Coronary artery (tissue), 2 donors: ENCODE data around the gene NUDT5.

Source experiments
- DNase-seq: peaks from one replicate; pipeline ENCODE4 v3.0.0-alpha.2; 2017; ENCODE audit warnings: low spot score
- H3K27ac ChIP-seq, 2 donors: fragments of 200-600 bp; sonication (generic); one replicate each; pipeline ENCODE4 v1.5.1; 2016 to 2019
- H3K4me3 ChIP-seq: fragments of 200-600 bp; sonication (generic); 2 replicates; pipeline ENCODE4 v1.5.1; 2016; ENCODE audit warnings: mild to moderate bottlenecking, moderate library complexity
- CTCF ChIP-seq: fragments of 200-600 bp; sonication (generic); IDR thresholded peaks from one replicate; pipeline ENCODE4 v1.5.1; 2019; ENCODE audit warnings: antibody characterized with exemption

The NUDT5 gene

GRCh38 chr10:12140038-12140437 lies 55.7 kb downstream of the NUDT5 start:
- no peak for TF ChIP-seq CTCF
- DNase-seq, result no peak
- Histone ChIP-seq H3K27ac (no peak overlapping the region), H3K4me3 (no peak overlapping the region)

DNA sequence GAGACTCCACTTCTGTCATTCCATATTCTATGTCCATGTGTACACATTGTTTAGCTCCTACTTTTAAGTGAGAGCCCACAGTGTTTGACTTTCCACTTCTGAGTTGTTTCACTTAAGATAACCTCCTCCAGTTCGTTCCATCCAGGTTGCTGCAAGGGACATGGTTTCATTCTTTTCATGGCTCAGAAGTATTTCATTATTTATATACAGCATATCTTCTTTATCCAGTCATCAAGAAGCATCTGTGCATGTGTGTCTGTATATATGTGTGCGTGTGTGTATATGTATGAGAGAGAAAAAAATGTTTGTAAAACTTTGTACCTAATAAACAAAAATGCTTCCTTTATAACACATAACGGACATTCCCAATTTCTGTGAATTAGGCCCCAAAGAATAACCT lies 60.1 kb downstream of the NUDT5 start:
- DNase-seq, result no peak

GRCh38 chr10:12130237-12130872 lies 65.3 kb downstream of the NUDT5 start:
- Histone ChIP-seq H3K4me3 (peak overlapping the region; percentile 92), H3K27ac (peak overlapping the region; percentile 87 to 94)
- DNase-seq, result no peak
- peak; percentile 18 for TF ChIP-seq CTCF

More for the DNA sequence above, 60.1 kb downstream of the NUDT5 start:
- Histone ChIP-seq H3K27ac (no peak overlapping the region), H3K4me3 (no peak overlapping the region)
- no peak for TF ChIP-seq CTCF

DNA sequence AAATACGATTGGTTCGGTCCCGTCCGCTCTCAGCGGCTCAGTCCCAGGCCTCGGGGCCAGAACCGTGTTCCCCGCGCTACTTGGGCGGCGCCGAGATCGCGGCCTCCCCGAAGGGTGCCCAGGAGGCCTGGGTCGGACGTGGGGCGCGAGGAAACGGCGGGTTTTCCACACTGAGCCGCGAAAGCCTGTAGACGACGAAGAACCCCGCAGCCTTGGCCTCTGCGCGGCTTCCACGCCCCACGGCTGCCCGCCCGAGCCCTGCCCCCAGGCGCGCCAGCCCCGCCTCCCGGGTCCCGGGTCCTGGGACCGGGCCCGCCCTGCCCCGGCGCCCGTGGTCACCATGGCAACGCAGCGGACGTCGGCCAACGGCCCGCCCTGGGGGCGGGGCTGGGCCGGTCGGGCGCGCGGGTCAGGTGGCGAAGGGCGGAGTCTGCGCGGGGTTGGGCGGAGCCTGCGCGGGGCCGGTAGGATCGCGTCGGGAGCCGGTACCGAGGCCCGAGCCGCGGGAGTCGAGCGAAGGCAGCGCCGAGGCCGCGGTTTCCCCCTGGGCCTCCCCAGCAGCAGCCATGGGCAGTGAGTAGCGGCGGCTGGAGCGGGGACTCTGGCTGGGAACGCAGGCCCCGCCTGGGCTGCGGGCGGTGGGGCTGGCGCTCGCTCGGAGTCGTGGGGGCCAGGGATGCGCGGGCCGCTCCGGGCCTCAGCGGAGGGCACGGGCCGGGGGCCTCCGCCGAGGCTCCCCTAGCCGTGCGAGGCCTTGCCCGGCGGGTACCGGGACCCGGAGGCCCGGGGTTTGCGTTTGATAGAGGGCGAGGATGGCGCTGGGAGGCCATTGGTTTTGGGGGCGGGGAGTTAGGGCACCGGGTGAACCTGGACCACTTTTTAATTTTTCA lies 66.2 kb downstream of the NUDT5 start, which contains the start of gene SEC61A2:
TSS of gene SEC61A2 (plus strand) at position 456 of the 890 bp plus-strand sequence. CDS start at position 567, 111 bp downstream.
- Histone ChIP-seq H3K27ac (peak within 1 kb of the TSS; percentile 87 to 94), H3K4me3 (peak within 1 kb of the TSS; percentile 92)
- DNase-seq, result peak; percentile 93
- TF ChIP-seq CTCF, result no peak

DNA sequence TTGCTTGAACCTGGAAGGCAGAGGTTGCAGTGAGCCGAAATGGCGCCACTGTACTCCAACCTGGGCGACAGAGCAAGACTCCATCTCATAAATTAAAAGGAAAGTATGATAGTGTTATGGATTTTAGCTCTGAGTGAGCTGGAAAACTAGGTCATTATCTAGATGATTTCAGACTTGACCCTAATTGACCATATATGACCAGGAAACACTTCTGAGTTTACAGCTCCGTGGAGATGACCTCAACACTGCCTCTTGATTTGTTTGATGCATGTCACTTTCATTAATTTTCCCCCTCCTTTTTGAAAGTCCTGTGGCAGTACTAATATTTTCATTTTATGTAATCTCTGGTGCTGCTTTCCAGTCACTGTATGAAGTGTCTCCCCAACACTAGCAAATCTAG lies 74.0 kb downstream of the NUDT5 start:
- H3K4me3 ChIP-seq, result no peak overlapping the region
- H3K27ac ChIP-seq, result no peak overlapping the region
- no peak for TF ChIP-seq CTCF
- DNase-seq, result no peak
